HepG2 (cell line): ENCODE data around the gene MYL11. TPM values are rescaled to one million over a fixed set of nuclear protein-coding genes. Genes with fewer than 3 reads are reported as not detected.

Source experiments
- AGO1 ChIP-seq: fragments of 200-400 bp; formaldehyde crosslinking; IDR thresholded peaks from 2 replicates; pipeline ENCODE4 v1.6.1; 2017; ENCODE audit warnings: mild to moderate bottlenecking, low read depth, low read length, moderate library complexity; ENCODE audit not compliant: poor library complexity, severe bottlenecking
- AHR ChIP-seq: IDR thresholded peaks from 2 replicates; pipeline ENCODE4 v1.6.1; 2018; ENCODE audit warnings: missing genetic modification reagents, missing compliant biosample characterization
- ARID3A ChIP-seq: IDR thresholded peaks from 2 replicates; pipeline ENCODE4 v1.6.1; 2012; ENCODE audit warnings: low read depth, low read length, improper control_type of control experiment
- ATF7-NPFF ChIP-seq: sonication (generic); formaldehyde crosslinking; IDR thresholded peaks from 2 replicates; pipeline ENCODE4 v1.8.1; 2023; ENCODE audit warnings: mild to moderate bottlenecking, low read depth, missing genetic modification reagents, moderate library complexity
- HDAC1 ChIP-seq: sonication (generic); formaldehyde crosslinking; IDR thresholded peaks from 2 replicates; pipeline ENCODE4 v1.5.1; 2020; ENCODE audit warnings: mild to moderate bottlenecking, missing genetic modification reagents
- JUND ChIP-seq: sonication (generic); formaldehyde crosslinking; IDR thresholded peaks from 2 replicates; pipeline ENCODE4 v1.8.0; 2022; ENCODE audit warnings: mild to moderate bottlenecking, missing genetic modification reagents
- MTF2 ChIP-seq: sonication (generic); formaldehyde crosslinking; IDR thresholded peaks from 2 replicates; pipeline ENCODE4 v1.5.0; 2020; ENCODE audit warnings: missing genetic modification reagents, borderline replicate concordance
- NRL ChIP-seq: sonication (generic); formaldehyde crosslinking; IDR thresholded peaks from 2 replicates; pipeline ENCODE4 v1.5.0; 2020; ENCODE audit warnings: missing genetic modification reagents, mild to moderate bottlenecking, moderate library complexity, borderline replicate concordance
- SOX13 ChIP-seq, 3 experiments: fragments of 450-650 bp in 1 of 3; sonication (generic) in 1 of 3; formaldehyde crosslinking in 1 of 3; IDR thresholded peaks in 2 of 3; conservative IDR thresholded peaks in 1 of 3; 2 replicates each; pipeline versions ENCODE4 v1.5.0 to v1.6.1; 2016 to 2020; ENCODE audit warnings: antibody characterized with exemption in 1 of 3, mild to moderate bottlenecking in 1 of 3, missing compliant biosample characterization in 1 of 3, missing genetic modification reagents in 1 of 3, moderate library complexity in 1 of 3
- TOE1 ChIP-seq: sonication (generic); formaldehyde crosslinking; IDR thresholded peaks from 2 replicates; pipeline ENCODE4 v1.4.0; 2020; ENCODE audit warnings: mild to moderate bottlenecking, missing genetic modification reagents
- ZBTB21 ChIP-seq: sonication (generic); formaldehyde crosslinking; IDR thresholded peaks from 2 replicates; pipeline ENCODE4 v1.4.0; 2020; ENCODE audit warnings: missing genetic modification reagents
- ZBTB7B ChIP-seq: sonication (generic); formaldehyde crosslinking; IDR thresholded peaks from 2 replicates; pipeline ENCODE4 v1.4.0; 2020; ENCODE audit warnings: missing genetic modification reagents
- ZNF33A ChIP-seq: sonication (generic); formaldehyde crosslinking; IDR thresholded peaks from 2 replicates; pipeline ENCODE4 v1.5.1; 2020; ENCODE audit warnings: missing genetic modification reagents, mild to moderate bottlenecking, moderate library complexity, borderline replicate concordance
- ZNF350 ChIP-seq: sonication (generic); formaldehyde crosslinking; IDR thresholded peaks from 2 replicates; pipeline ENCODE4 v1.4.0; 2020; ENCODE audit warnings: mild to moderate bottlenecking, low read depth, missing genetic modification reagents, borderline replicate concordance
- ZNF558 ChIP-seq: sonication (generic); formaldehyde crosslinking; IDR thresholded peaks from 2 replicates; pipeline ENCODE4 v1.9.0; 2022; ENCODE audit warnings: mild to moderate bottlenecking, missing genetic modification reagents, borderline replicate concordance
- ZNF788 ChIP-seq: sonication (generic); formaldehyde crosslinking; IDR thresholded peaks from 2 replicates; pipeline ENCODE4 v1.5.0; 2020; ENCODE audit warnings: mild to moderate bottlenecking, missing genetic modification reagents, borderline replicate concordance
- polyA plus RNA-seq, 8 experiments: library from polyadenylated mRNA; depleted of rRNA in 3 of 8; stranded (reverse) in 7 of 8; unstranded in 1 of 8; fragments of >200 nt; fragmentation: Illumina TruSeq in 4 of 8; extraction: Trizol in 4 of 8; gene quantifications; 2 replicates each; pipeline versions ENCODE4 v1.2.1 to v1.2.3, GENCODE V29; 2011 to 2016; ENCODE audit warnings: low read depth in 4 of 8, missing spikeins in 1 of 8, mixed read lengths in 1 of 8; ENCODE audit not compliant: insufficient read depth in 1 of 8
- total RNA-seq, 5 experiments: library from RNA; depleted of rRNA; stranded (reverse); fragments of >200 nt; fragmentation: Illumina TruSeq; extraction: Trizol; gene quantifications; 2 replicates each; pipeline ENCODE4 v1.2.3, GENCODE V29; 2016; ENCODE audit warnings: low read depth in 1 of 5
- TF ChIP-seq, protein P1 (sequence below): sonication (generic); formaldehyde crosslinking; IDR thresholded peaks from 2 replicates; pipeline ENCODE4 v1.5.0; 2020; ENCODE audit warnings: mild to moderate bottlenecking, missing genetic modification reagents, borderline replicate concordance
- TF ChIP-seq, protein P2 (sequence below): sonication (generic); formaldehyde crosslinking; IDR thresholded peaks from 2 replicates; pipeline ENCODE4 v1.4.0; 2020; ENCODE audit warnings: mild to moderate bottlenecking, missing genetic modification reagents, borderline replicate concordance
- TF ChIP-seq, protein P3 (sequence below): sonication (generic); formaldehyde crosslinking; IDR thresholded peaks from 2 replicates; pipeline ENCODE4 v1.8.0; 2022; ENCODE audit warnings: low read depth, missing genetic modification reagents

Gene MYL11
- total and polyA plus RNA-seq, 2 of the 13 experiments (the other 11 are each of a cell fraction or from before 2014, with no cell fraction given) = not detected

GRCh38 chr16:30369091-30369937, 5.3 kb upstream of the MYL11 start (continued):
- TF ChIP-seq, protein P1, sequence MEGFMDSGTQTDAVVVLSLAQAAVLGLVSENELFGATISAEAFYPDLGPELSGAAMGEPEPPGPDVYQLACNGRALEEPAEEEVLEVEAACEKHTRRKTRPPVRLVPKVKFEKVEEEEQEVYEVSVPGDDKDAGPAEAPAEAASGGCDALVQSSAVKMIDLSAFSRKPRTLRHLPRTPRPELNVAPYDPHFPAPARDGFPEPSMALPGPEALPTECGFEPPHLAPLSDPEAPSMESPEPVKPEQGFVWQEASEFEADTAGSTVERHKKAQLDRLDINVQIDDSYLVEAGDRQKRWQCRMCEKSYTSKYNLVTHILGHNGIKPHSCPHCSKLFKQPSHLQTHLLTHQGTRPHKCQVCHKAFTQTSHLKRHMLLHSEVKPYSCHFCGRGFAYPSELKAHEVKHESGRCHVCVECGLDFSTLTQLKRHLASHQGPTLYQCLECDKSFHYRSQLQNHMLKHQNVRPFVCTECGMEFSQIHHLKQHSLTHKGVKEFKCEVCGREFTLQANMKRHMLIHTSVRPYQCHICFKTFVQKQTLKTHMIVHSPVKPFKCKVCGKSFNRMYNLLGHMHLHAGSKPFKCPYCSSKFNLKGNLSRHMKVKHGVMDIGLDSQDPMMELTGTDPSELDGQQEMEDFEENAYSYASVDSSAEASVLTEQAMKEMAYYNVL = no peak
- no peak for TF ChIP-seq MTF2 (CRISPR knock-in tag)
- 0 out of 2 replicates have a peak, but pooled peaks have one; percentile 11 for TF ChIP-seq ZNF350 (CRISPR knock-in tag)
- TF ChIP-seq SOX13 (IDR thresholded peaks at IDR 0.05) = no peak
- TF ChIP-seq SOX13 (CRISPR knock-in tag; conservative IDR thresholded peaks at IDR 0.05 in 1 of 2, IDR thresholded peaks at IDR 0.05 in 1 of 2) = no peak
- no peak for TF ChIP-seq HDAC1 (CRISPR knock-in tag)
- no peak for TF ChIP-seq JUND
- TF ChIP-seq ATF7-NPFF (CRISPR knock-in tag) = 0 out of 2 replicates have a peak, but pooled peaks have one; percentile 11
- TF ChIP-seq ZNF558 (CRISPR knock-in tag) = 0 out of 2 replicates have a peak, but pooled peaks have one; percentile 32
- TF ChIP-seq ZBTB7B (CRISPR knock-in tag) = no peak
- no peak for TF ChIP-seq ARID3A
- TF ChIP-seq AGO1 = peak; percentile 61
- 0 out of 2 replicates have a peak, but pooled peaks have one; percentile 41 for TF ChIP-seq TOE1 (CRISPR knock-in tag)
- peak; percentile 24; the same call in 1 of the 2 replicates for TF ChIP-seq NRL (CRISPR knock-in tag)
- no peak for TF ChIP-seq ZBTB21 (CRISPR knock-in tag)
- TF ChIP-seq ZNF33A (CRISPR knock-in tag) = no peak
- TF ChIP-seq AHR (CRISPR knock-in tag) = 0 out of 2 replicates have a peak, but pooled peaks have one; percentile 24
- TF ChIP-seq, protein P2, sequence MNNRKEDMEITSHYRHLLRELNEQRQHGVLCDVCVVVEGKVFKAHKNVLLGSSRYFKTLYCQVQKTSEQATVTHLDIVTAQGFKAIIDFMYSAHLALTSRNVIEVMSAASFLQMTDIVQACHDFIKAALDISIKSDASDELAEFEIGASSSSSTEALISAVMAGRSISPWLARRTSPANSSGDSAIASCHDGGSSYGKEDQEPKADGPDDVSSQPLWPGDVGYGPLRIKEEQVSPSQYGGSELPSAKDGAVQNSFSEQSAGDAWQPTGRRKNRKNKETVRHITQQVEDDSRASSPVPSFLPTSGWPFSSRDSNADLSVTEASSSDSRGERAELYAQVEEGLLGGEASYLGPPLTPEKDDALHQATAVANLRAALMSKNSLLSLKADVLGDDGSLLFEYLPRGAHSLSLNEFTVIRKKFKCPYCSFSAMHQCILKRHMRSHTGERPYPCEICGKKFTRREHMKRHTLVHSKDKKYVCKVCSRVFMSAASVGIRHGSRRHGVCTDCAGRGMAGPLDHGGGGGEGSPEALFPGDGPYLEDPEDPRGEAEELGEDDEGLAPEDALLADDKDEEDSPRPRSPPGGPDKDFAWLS (CRISPR knock-in tag) = no peak
- TF ChIP-seq, protein P3, sequence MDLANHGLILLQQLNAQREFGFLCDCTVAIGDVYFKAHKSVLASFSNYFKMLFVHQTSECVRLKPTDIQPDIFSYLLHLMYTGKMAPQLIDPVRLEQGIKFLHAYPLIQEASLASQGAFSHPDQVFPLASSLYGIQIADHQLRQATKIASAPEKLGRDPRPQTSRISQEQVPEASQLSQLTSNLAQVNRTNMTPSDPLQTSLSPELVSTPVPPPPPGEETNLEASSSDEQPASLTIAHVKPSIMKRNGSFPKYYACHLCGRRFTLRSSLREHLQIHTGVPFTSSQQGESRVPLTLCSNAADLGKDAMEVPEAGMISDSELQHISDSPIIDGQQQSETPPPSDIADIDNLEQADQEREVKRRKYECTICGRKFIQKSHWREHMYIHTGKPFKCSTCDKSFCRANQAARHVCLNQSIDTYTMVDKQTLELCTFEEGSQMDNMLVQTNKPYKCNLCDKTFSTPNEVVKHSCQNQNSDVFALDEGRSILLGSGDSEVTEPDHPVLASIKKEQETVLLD (CRISPR knock-in tag) = no peak
- TF ChIP-seq ZNF788 (CRISPR knock-in tag) = 0 out of 2 replicates have a peak, but pooled peaks have one; percentile 12
